ENCODE results near the gene CBFA2T3.

GRCh38 chr16:88940862-88941817 lies 35.9 kb downstream of the CBFA2T3 start:
- TF ChIP-seq CTCF (IDR thresholded peaks at IDR 0.05) (no peak), POLR2A (IDR thresholded peaks at IDR 0.05) (no peak)
